GM12801 (cell line): ENCODE data around the gene KXD1.

Experiments used
- CTCF ChIP-seq: IDR thresholded peaks from one replicate; pipeline ENCODE4 v1.5.1; 2011; ENCODE audit warnings: control low read depth; ENCODE audit not compliant: insufficient read length; ENCODE audit errors: extremely low read depth

KXD1 gene

DNA sequence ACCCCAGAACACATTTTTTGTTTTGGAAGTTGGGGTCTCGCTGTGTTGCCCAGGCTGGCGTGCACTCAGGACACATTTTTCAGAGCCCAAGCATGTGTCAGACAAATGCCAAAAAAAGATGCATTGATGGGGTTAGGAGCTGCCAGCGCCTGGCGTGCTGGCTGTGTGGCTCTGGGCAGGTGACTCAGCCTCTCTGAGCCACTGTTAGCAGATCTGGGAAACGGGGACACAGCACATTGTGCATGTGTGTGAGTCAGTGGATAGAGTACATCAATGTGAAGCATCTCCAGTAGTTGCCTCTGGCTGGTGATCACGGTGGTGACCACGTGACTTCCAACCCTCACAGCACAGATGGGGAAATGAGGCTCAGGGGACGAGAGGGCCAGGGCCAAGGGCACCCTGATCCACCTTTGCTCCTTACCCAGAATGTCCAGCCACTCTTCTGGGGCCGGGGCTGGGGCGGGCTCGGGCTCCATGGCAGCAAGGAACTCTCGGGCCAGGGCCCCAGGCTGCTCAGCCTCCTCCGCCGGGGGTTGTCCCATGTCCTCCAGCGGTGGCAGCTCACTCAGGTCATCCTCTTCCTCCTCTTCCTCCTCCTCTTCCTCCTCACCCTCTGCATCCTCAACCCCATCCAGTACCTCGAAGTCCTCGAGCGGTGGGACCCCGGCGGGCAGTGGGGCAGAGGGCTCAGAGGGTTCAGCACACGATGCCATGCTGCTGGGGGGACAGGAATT is 16.2 kb upstream of the KXD1 start:
- no peak for TF ChIP-seq CTCF

GRCh38 chr19:18541992-18542940 is 15.4 kb upstream of the KXD1 start:
- TF ChIP-seq CTCF = no peak

DNA sequence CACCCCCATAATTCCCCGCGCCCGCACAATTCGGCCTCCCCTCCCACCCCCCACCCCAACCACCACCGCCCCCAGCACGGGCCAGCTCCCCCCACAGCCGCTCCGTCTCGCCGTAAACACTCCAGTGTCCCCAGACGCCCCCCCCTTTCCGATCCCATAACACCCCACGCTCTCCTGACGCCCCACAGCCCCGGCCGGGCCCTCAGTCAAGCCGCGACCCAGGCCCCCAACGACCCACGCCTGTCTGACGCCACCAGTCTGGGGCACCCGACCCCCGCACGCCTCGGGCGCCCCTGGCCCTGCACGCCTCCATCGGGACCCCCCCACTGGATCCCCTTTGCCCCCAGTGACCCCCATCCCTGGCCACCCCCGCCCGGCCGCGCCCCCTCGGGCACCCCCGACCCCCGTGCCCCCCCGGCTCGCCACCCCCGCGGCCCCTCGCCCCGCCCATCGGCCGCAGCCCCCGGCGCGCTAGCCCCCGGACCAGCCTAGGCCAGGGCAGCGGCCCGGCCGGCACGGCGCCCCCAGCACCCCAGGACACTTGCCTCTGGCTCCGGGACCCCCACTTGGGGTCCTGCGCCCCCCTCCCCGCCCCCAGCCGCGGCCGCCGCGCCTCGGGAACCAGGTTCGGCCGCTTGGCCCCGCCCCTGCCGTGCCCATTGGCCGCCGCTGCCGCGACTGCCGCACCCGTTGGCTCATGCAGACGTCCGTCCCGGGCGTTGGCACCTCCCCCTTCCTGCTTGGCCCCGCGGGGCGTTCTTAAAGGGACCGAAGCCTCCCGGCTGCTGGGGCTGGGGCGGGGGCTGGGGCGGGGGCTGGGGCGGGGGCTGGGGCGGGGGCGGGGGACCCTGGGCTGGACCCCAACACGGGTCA is 14.5 kb upstream of the KXD1 start, which contains the start of gene FKBP8:
TSS of gene FKBP8 (minus strand) at position 633 of the 873 bp plus-strand sequence. CDS start 1,603 bp downstream, outside the sequence.
- no peak for TF ChIP-seq CTCF

- TF ChIP-seq CTCF = no peak
Observed at GRCh38 chr19:18543814-18544475, 13.7 kb upstream of the KXD1 start.

- no peak for TF ChIP-seq CTCF
Observed at GRCh38 chr19:18551631-18552030, 6.0 kb upstream of the KXD1 start.

- TF ChIP-seq CTCF = no peak
Observed at GRCh38 chr19:18558202-18558555, 509 bp downstream of the KXD1 start.
